Retinal pigment epithelial cell (primary cell): ENCODE data around the gene NBEA.

Source experiments
- DNase-seq: peaks from one replicate; pipeline ENCODE4 v3.0.0-alpha.2; 2010; ENCODE audit warnings: low read depth
- H3K4me3 ChIP-seq: 2 replicates; pipeline ENCODE4 v1.5.1; 2011; ENCODE audit warnings: mild to moderate bottlenecking, low read length, control low read depth, moderate library complexity
- TF ChIP-seq, protein P1 (sequence below): conservative IDR thresholded peaks from 2 replicates; pipeline ENCODE4 v1.5.1; 2011; ENCODE audit warnings: low read depth, low read length, control low read depth, inconsistent platforms

Gene NBEA

DNA sequence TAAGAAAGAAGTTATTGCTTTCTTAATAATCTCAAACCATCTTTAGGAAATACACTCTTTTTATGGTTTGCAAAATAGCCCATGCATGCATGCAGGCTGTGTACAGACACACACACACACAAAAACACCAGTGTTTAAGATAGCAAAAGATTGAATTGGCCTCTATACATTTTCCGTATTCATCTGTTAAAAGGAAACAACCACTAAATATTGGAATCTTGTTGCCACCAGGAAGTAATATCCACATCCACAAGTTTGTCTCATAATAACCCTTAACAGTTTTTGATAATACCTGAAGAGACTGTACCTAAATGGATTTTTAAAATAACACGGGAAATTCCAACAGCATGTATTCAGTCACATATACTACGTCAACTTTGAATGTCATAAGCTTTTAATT lies 541.7 kb downstream of the NBEA start:
- no peak overlapping the region for H3K4me3 ChIP-seq
- TF ChIP-seq, protein P1, sequence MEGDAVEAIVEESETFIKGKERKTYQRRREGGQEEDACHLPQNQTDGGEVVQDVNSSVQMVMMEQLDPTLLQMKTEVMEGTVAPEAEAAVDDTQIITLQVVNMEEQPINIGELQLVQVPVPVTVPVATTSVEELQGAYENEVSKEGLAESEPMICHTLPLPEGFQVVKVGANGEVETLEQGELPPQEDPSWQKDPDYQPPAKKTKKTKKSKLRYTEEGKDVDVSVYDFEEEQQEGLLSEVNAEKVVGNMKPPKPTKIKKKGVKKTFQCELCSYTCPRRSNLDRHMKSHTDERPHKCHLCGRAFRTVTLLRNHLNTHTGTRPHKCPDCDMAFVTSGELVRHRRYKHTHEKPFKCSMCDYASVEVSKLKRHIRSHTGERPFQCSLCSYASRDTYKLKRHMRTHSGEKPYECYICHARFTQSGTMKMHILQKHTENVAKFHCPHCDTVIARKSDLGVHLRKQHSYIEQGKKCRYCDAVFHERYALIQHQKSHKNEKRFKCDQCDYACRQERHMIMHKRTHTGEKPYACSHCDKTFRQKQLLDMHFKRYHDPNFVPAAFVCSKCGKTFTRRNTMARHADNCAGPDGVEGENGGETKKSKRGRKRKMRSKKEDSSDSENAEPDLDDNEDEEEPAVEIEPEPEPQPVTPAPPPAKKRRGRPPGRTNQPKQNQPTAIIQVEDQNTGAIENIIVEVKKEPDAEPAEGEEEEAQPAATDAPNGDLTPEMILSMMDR: no peak
- DNase-seq: no peak

DNA sequence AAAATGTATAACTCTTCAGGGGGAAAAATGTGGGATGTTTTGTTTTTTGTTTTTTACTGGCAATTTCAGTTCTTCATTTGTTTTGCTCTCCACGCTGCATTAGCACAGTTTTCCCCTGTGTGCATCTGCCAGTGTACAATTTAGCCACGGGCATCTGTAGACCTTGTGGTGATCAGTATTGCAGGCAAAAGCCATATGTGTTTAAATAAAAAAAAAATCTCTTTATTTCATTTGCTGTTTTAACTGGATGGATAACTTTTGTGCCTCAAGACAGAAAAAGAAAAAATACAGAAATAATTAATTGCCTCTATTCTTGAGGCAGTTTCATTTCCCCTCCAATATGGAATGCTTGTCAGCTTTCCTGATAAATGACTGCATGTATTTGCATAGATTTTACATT lies 542.3 kb downstream of the NBEA start:
- TF ChIP-seq, protein P1: no peak
- no peak overlapping the region for H3K4me3 ChIP-seq
- no peak for DNase-seq

DNA sequence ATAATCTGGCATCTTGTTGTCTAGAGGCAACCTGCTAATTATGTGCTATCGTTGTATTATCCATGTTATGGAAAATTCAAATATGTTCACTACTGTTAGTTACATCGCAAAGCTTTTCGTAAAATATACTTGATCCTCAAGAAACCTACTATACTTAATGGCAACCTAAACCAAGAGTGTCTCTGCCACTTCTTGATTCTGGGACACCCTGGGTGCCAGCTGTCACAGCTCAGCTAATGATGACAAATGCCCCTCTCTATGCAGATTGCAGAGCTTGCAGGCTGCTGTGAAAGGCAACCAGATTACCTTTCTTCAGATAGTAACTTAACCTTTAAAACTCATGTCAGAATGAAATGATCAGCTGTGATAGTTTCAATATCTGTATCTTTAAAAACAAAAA lies 543.4 kb downstream of the NBEA start:
- no peak overlapping the region for H3K4me3 ChIP-seq
- DNase-seq: no peak
- TF ChIP-seq, protein P1: no peak

DNA sequence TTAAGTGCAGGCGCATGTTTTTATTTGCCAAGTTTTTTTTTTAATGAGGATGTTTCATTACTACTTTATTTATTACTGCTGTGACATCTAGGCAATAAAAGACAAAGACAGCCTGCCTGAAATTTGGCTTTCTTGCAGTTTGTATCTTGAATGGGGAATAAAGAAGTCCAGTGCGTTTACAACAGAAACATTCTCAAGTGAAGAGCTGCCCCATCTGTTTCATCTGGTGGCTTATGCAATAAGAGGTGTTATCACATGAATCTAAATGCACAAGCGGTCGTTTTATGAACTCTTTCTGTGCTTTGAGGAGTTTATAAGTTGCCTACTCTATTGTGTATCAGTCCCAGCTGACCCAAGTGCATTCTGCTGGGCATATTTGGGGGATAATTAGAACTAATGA lies 547.0 kb downstream of the NBEA start:
- TF ChIP-seq, protein P1: no peak
- H3K4me3 ChIP-seq: no peak overlapping the region
- DNase-seq: no peak

DNA sequence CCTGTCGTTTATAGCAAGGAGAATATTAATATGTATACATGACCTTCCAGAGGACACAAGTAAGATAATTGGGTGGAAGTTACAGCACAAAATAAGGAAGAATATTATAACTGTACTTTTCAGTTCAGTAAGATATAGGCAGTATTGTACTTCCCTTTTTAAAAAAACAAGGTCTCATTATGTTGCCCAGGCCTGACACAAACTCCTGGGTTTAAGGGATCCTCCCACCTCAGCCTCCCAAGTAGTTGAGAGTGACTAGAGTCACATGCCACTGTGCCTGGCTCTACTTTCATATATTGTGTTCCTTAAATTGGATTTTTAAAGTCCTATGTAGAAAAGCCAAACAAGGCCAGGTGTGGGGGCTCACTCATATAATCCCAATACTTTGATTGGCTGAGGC lies 553.9 kb downstream of the NBEA start:
- TF ChIP-seq, protein P1: no peak
- no peak for DNase-seq
- no peak overlapping the region for H3K4me3 ChIP-seq

DNA sequence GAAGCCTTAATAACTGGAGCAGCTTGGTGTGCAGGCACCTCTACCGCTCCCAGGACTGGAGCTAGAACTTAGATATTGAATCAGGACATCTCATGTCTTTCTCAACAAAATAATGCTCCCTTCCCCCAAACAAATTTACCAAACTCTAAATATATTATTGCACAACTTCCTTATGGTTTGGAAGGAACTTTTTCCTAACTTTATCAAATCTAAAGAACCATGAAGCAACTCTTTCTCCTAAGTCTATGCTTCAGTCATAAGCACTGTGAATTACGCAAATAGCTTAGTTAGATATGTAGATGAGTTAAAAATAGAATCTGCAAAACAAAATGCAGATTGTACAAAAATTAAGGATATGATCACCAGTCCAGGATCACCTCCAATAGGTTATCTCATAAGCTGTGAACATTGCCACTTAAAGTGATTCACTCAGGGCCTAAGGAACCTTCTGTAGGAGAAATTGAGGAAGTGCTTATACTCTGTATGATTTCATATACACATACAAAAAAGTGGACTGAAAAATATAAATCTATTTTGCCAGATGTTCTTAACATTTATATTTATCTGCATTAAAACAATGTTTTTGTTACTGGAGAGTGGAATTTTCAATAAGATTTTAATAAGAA lies 554.8 kb downstream of the NBEA start:
- TF ChIP-seq, protein P1: no peak
- DNase-seq: no peak
- no peak overlapping the region for H3K4me3 ChIP-seq

DNA sequence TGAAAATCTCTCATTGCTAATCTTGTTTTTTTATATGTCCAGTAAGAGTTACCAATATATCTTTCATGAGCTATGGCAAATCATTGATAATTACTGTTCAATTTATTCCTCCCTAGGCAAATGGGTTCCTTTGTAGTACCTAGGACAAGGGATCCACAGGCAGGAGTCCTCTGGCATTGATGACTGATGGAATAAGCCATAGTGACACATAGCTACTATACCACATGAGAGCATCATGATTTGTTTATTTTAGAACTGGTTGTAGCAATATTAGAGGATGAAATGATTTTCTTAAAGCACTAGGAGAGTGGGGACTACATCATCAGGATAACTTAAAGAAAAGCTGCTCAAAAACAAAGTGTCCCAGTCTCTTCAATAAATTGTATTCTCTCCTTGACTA lies 556.2 kb downstream of the NBEA start:
- H3K4me3 ChIP-seq: no peak overlapping the region
- TF ChIP-seq, protein P1: no peak
- DNase-seq: no peak
